HCT116 (cell line): ENCODE measurements around the gene ADGRG1.

ENCODE experiments used
- ATF3 ChIP-seq: IDR thresholded peaks from 2 replicates; pipeline ENCODE4 v1.6.1; 2012
- CBX3 ChIP-seq: IDR thresholded peaks from 2 replicates; pipeline ENCODE4 v1.6.1; 2012; ENCODE audit warnings: low read depth
- CEBPB ChIP-seq: IDR thresholded peaks from 2 replicates; pipeline ENCODE4 v1.6.1; 2012; ENCODE audit warnings: low read depth
- CTCF ChIP-seq, 3 experiments: fragments of 200-600 bp in 1 of 3; sonication (generic) in 1 of 3; IDR thresholded peaks in 2 of 3; conservative IDR thresholded peaks in 1 of 3; 2 replicates each; pipeline ENCODE4 v1.5.1; 2012 to 2017; ENCODE audit warnings: low read depth in 2 of 3, low read length in 2 of 3, antibody characterized with exemption in 1 of 3, borderline replicate concordance in 1 of 3, control low read depth in 1 of 3, mild to moderate bottlenecking in 1 of 3, mixed read lengths in 1 of 3, mixed run types in 1 of 3, moderate library complexity in 1 of 3; ENCODE audit not compliant: insufficient read depth in 1 of 3
- EZH2phosphoT487 ChIP-seq: fragments of 200-600 bp; IDR thresholded peaks from 2 replicates; pipeline ENCODE4 v1.6.1; 2018; ENCODE audit warnings: antibody characterized with exemption, borderline replicate concordance
- JUND ChIP-seq: IDR thresholded peaks from 2 replicates; pipeline ENCODE4 v1.6.1; 2012
- MAX ChIP-seq: IDR thresholded peaks from 2 replicates; pipeline ENCODE4 v1.6.1; 2012
- POLR2A ChIP-seq: IDR thresholded peaks from 2 replicates; pipeline ENCODE4 v1.7.0; 2011; ENCODE audit warnings: borderline replicate concordance; ENCODE audit not compliant: insufficient read depth, insufficient read length; ENCODE audit errors: extremely low read depth
- POLR2AphosphoS5 ChIP-seq: IDR thresholded peaks from 2 replicates; pipeline ENCODE4 v1.6.1; 2011; ENCODE audit warnings: mild to moderate bottlenecking, low read depth, low read length, moderate library complexity
- REST ChIP-seq: IDR thresholded peaks from 2 replicates; pipeline ENCODE4 v1.6.1; 2012; ENCODE audit warnings: low read depth
- SIN3A ChIP-seq: IDR thresholded peaks from 2 replicates; pipeline ENCODE4 v1.6.1; 2012; ENCODE audit warnings: low read depth
- YY1 ChIP-seq: IDR thresholded peaks from 2 replicates; pipeline ENCODE4 v1.6.1; 2011; ENCODE audit warnings: low read length, low read depth, moderate library complexity, mild to moderate bottlenecking; ENCODE audit not compliant: insufficient replicate concordance; ENCODE audit errors: extremely low read depth
- ZBTB33 ChIP-seq: IDR thresholded peaks from 2 replicates; pipeline ENCODE4 v1.6.1; 2011; ENCODE audit warnings: mild to moderate bottlenecking, low read length, moderate library complexity; ENCODE audit not compliant: insufficient replicate concordance; ENCODE audit errors: extremely low read depth
- ZFX ChIP-seq: fragments of 450-650 bp; IDR thresholded peaks from 2 replicates; pipeline ENCODE4 v1.6.1; 2017

- TF ChIP-seq POLR2A (no peak), CTCF (IDR thresholded peaks at IDR 0.05 in 2 of 3, conservative IDR thresholded peaks at IDR 0.05 in 1 of 3; ENCODE audit: borderline replicate concordance in 1 of 3, insufficient read depth in 1 of 3, low read depth in 2 of 3, low read length in 2 of 3) (no peak), EZH2phosphoT487 (no peak), SIN3A (no peak), ATF3 (no peak), POLR2AphosphoS5 (no peak), CEBPB (no peak), ZFX (no peak), ZBTB33 (no peak), CBX3 (no peak), JUND (no peak), YY1 (no peak), REST (no peak), MAX (no peak)
Measured at GRCh38 chr16:57594531-57595031, 33.8 kb upstream of the ADGRG1 start.
